Measurements from ENCODE around the gene ANKRA2. TPM values are rescaled to one million over a fixed set of nuclear protein-coding genes. Genes with fewer than 3 reads are reported as not detected.

The ANKRA2 gene
- total and polyA plus RNA-seq, 2 of the 4 experiments (the other 2 are of a cell fraction): 10.8 to 12.5 TPM

DNA sequence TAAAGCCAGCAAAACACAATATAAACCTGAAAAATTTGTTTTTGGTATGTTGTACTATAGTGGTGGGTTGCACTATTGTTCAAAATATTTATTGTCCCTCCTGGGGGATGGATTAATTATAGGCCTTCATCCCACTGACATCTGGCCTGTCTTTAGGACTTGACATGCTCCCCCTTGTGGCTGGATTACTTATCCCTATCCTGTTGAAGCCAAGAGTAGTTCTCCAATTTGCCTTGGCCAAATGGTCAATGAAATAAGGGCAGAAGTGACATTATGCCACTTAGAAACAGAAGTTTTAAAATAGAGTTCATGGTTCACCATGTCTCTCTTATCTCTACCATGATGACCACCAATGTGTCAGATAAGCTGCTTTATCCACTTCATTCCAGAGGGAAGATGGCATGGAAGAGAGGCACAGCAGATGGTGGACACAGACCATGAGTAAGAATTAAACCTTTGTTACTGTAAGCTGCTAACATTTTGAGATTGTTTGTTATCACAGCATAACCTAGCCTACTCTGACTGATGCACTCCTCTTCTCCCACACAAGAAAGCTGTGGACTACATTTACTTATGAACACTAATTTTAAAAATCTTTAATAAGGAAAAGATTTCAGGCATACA is 31.4 kb upstream of the ANKRA2 start:
- 0 out of 2 replicates have a peak overlapping the region, but pooled peaks have one; percentile 2 for H2AK5ac ChIP-seq (ENCODE audit: low read depth, low read length)
- no peak overlapping the region for H3K56ac ChIP-seq (ENCODE audit: extremely low read depth, insufficient read depth, low read length)
- no peak overlapping the region for H3K9ac ChIP-seq (ENCODE audit: low read depth, low read length)
- BruUV-seq (replicated peaks): no TSS peak
- H3K23ac ChIP-seq (ENCODE audit: low read depth, low read length): no peak overlapping the region
- H2BK15ac ChIP-seq (ENCODE audit: low read depth, low read length): peak overlapping the region; percentile 4; the same call in 1 of the 3 replicates
- no peaks in the 10 kb centered on the region for H3K4me1 ChIP-seq (ENCODE audit: control insufficient read depth, insufficient read depth, low read length)
- peak overlapping the region; percentile 12; the same call in 1 of the 2 replicates for H3K4ac ChIP-seq (ENCODE audit: low read depth, low read length)
- no peaks in the 10 kb centered on the region; a peak in 1 of 4 replicates for H3K79me1 ChIP-seq (ENCODE audit: low read depth in 1 of 2, low read length in 2 of 2)
- no peaks in the 10 kb centered on the region for H3K9me1 ChIP-seq (ENCODE audit: insufficient read depth, low read length)
- in situ Hi-C loops (cut with MboI; ENCODE audit: low sequenced_read_pairs): no loop called here
- no peaks in the 10 kb centered on the region for H3K27me3 ChIP-seq (ENCODE audit: control insufficient read depth, insufficient read depth, low read length)
- H2AK9ac ChIP-seq (replicated peaks; ENCODE audit: low read depth, low read length, poor library complexity): no peak overlapping the region
- TF ChIP-seq POLR2A (IDR thresholded peaks at IDR 0.05; ENCODE audit: low read depth, low read length): no peak
- TF ChIP-seq, protein P1, sequence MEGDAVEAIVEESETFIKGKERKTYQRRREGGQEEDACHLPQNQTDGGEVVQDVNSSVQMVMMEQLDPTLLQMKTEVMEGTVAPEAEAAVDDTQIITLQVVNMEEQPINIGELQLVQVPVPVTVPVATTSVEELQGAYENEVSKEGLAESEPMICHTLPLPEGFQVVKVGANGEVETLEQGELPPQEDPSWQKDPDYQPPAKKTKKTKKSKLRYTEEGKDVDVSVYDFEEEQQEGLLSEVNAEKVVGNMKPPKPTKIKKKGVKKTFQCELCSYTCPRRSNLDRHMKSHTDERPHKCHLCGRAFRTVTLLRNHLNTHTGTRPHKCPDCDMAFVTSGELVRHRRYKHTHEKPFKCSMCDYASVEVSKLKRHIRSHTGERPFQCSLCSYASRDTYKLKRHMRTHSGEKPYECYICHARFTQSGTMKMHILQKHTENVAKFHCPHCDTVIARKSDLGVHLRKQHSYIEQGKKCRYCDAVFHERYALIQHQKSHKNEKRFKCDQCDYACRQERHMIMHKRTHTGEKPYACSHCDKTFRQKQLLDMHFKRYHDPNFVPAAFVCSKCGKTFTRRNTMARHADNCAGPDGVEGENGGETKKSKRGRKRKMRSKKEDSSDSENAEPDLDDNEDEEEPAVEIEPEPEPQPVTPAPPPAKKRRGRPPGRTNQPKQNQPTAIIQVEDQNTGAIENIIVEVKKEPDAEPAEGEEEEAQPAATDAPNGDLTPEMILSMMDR (conservative IDR thresholded peaks at IDR 0.05; ENCODE audit: low read depth, low read length): peak; percentile 30; the same call in 1 of the 2 replicates
- no peak for TF ChIP-seq CHD1 (IDR thresholded peaks at IDR 0.05; ENCODE audit: low read depth, low read length)
- no peak for TF ChIP-seq FOS (IDR thresholded peaks at IDR 0.05; ENCODE audit: low read depth, low read length)
- no peak for TF ChIP-seq BHLHE40 (IDR thresholded peaks at IDR 0.05; ENCODE audit: low read depth, low read length)
- 0 out of 2 replicates have a peak overlapping the region, but pooled peaks have one; percentile 10 for H3K14ac ChIP-seq (replicated peaks; ENCODE audit: low read depth, low read length)
- H2BK120ac ChIP-seq (ENCODE audit: low read depth, low read length): no peak overlapping the region
- ChIA-PET CTCF (interaction anchor here (0.6 to 1.0 kb wide), 3 partner anchors 196 to 1052 kb away, joined by 3 read pairs; no protein-coding TSS in a partner anchor), POLR2A (ENCODE audit: unreplicated experiment) (no interaction called here)
- H3K4me2 ChIP-seq (ENCODE audit: low read depth, low read length): no peak overlapping the region
- ATAC-seq (ENCODE audit: low read depth): no peak
- H2BK5ac ChIP-seq (ENCODE audit: low read depth, low read length, poor library complexity, severe bottlenecking): no peak overlapping the region
- DNase-seq: peak; percentile 20
- no peaks in the 10 kb centered on the region for H3K36me3 ChIP-seq (ENCODE audit: control insufficient read depth, insufficient read depth, low read length)
- no peak overlapping the region for H3K27ac ChIP-seq (ENCODE audit: insufficient read depth, low read length)
- H4K20me1 ChIP-seq (ENCODE audit: insufficient read depth, low read length): no peaks in the 10 kb centered on the region
- no peak overlapping the region for H4K8ac ChIP-seq (ENCODE audit: low read depth in 2 of 2, low read length in 2 of 2)
- H4K91ac ChIP-seq (ENCODE audit: insufficient read depth, low read depth, low read length): no peak overlapping the region
- dilution Hi-C loops (cut with HindIII; ENCODE audit: low sequenced_read_pairs, unreplicated experiment): loop anchor here (25.0 kb wide), 1 partner anchor 190 kb away; no protein-coding TSS in a partner anchor
- no peak overlapping the region for H3K18ac ChIP-seq (ENCODE audit: low read depth, low read length)
- no peak overlapping the region for H4K5ac ChIP-seq (ENCODE audit: low read depth, low read length)
- intact Hi-C loops (cut with micrococcal nuclease): no loop called here
- H2AFZ ChIP-seq (replicated peaks; ENCODE audit: low read length, poor library complexity): no peak overlapping the region
- no peaks in the 10 kb centered on the region for H3K9me3 ChIP-seq (ENCODE audit: control insufficient read depth, insufficient read depth, low read length)
- no peak overlapping the region for H3K4me3 ChIP-seq (ENCODE audit: insufficient read depth, low read depth, low read length)
- peak overlapping the region; percentile 21; the same call in 1 of the 2 replicates for H2BK20ac ChIP-seq (ENCODE audit: low read depth, low read length)
